SK-N-SH (cell line): Measurements from ENCODE around the gene HMOX1. TPM values are rescaled to one million over a fixed set of nuclear protein-coding genes. Genes with fewer than 3 reads are reported as not detected.

Experiments used
- CTCF ChIA-PET: fragments of 300-600, 350-600 bp; formaldehyde crosslinking; extraction: SDS; loops from one replicate; lab custom pipeline; 2021; lab: Yijun Ruan, JAX
- POLR2A ChIA-PET: fragments of 350-600 bp; sonication (Branson Sonifier 250); formaldehyde crosslinking; extraction: SDS; loops from one replicate; lab custom pipeline; 2020; ENCODE audit warnings: antibody characterized with exemption, inconsistent platforms; lab: Yijun Ruan, JAX
- DNase-seq: peaks from one replicate; pipeline ENCODE4 v3.0.0; 2012
- H2AFZ ChIP-seq: fragments of 200-600 bp; sonication (generic); 2 replicates; pipeline ENCODE4 v1.8.1; 2016; ENCODE audit warnings: antibody characterized with exemption, mild to moderate bottlenecking, low read depth
- H3F3A ChIP-seq: fragments of 200-600 bp; sonication (generic); replicated peaks from 2 replicates; pipeline ENCODE3; 2016; ENCODE audit warnings: antibody characterized with exemption, mild to moderate bottlenecking; ENCODE audit not compliant: insufficient read depth
- H3K27ac ChIP-seq, 2 experiments: fragments of 200-500 bp in 1 of 2; fragments of 200-600 bp in 1 of 2; sonication (Bioruptor generic) in 1 of 2; sonication (generic), shearing (Covaris generic) in 1 of 2; 2 replicates each; pipeline versions ENCODE4 v1.5.1 to v1.6.1; 2014 to 2016; ENCODE audit warnings: low read depth in 2 of 2, inconsistent platforms in 1 of 2, low read length in 1 of 2, mild to moderate bottlenecking in 1 of 2, mixed read lengths in 1 of 2
- H3K27me3 ChIP-seq: fragments of 200-600 bp; sonication (generic), shearing (Covaris generic); 2 replicates; pipeline ENCODE4 v1.6.1; 2016; ENCODE audit warnings: mixed run types; ENCODE audit not compliant: insufficient read depth
- H3K36me3 ChIP-seq, 2 experiments: fragments of 200-500 bp in 1 of 2; fragments of 200-600 bp in 1 of 2; sonication (Bioruptor generic) in 1 of 2; sonication (generic) in 1 of 2; replicated peaks in 1 of 2; 2 replicates each; pipeline versions ENCODE3 to v1.5.1; 2014 to 2016; ENCODE audit warnings: low read length in 1 of 2, mild to moderate bottlenecking in 1 of 2; ENCODE audit not compliant: insufficient read depth in 2 of 2, control insufficient read depth in 1 of 2
- H3K4me1 ChIP-seq, 2 experiments: fragments of 200-500 bp in 1 of 2; fragments of 200-600 bp in 1 of 2; sonication (Bioruptor generic) in 1 of 2; sonication (generic), shearing (Covaris generic) in 1 of 2; 2 replicates each; pipeline versions ENCODE4 v1.5.1 to v1.6.1; 2014 to 2016; ENCODE audit warnings: low read depth in 1 of 2, low read length in 1 of 2, mixed run types in 1 of 2; ENCODE audit not compliant: insufficient read depth in 2 of 2, control insufficient read depth in 1 of 2
- H3K4me2 ChIP-seq: fragments of 200-600 bp; sonication (generic), shearing (Covaris generic); 2 replicates; pipeline ENCODE4 v1.6.1; 2017; ENCODE audit warnings: mixed run types
- H3K4me3 ChIP-seq, 2 experiments: fragments of 200-500 bp in 1 of 2; fragments of 200-600 bp in 1 of 2; sonication (Bioruptor generic) in 1 of 2; sonication (generic), shearing (Covaris generic) in 1 of 2; 2 replicates each; pipeline versions ENCODE4 v1.5.1 to v1.8.1; 2014 to 2016; ENCODE audit warnings: low read depth in 2 of 2, inconsistent platforms in 1 of 2, low read length in 1 of 2, mild to moderate bottlenecking in 1 of 2, mixed read lengths in 1 of 2, moderate library complexity in 1 of 2
- H3K79me2 ChIP-seq: fragments of 200-600 bp; sonication (generic); 2 replicates; pipeline ENCODE4 v1.8.1; 2017; ENCODE audit warnings: mild to moderate bottlenecking; ENCODE audit not compliant: insufficient read depth
- H3K9ac ChIP-seq: fragments of 200-600 bp; sonication (generic); 2 replicates; pipeline ENCODE4 v1.6.1; 2017; ENCODE audit warnings: mixed run types
- H3K9me2 ChIP-seq: fragments of 200-600 bp; sonication (generic); 2 replicates; pipeline ENCODE4 v1.6.1; 2017; ENCODE audit warnings: mixed run types
- H3K9me3 ChIP-seq: fragments of 200-600 bp; sonication (generic); 2 replicates; pipeline ENCODE4 v1.6.1; 2017; ENCODE audit warnings: mixed run types, mild to moderate bottlenecking, moderate library complexity
- H4K20me1 ChIP-seq: fragments of 200-600 bp; sonication (generic); 2 replicates; pipeline ENCODE4 v1.6.1; 2017; ENCODE audit warnings: mild to moderate bottlenecking, mixed run types; ENCODE audit not compliant: insufficient read depth
- CHD2 ChIP-seq: fragments of 150-350 bp; IDR thresholded peaks from 2 replicates; pipeline ENCODE4 v1.6.1; 2018; ENCODE audit warnings: low read length; ENCODE audit not compliant: partially characterized antibody
- ELF1 ChIP-seq: IDR thresholded peaks from 2 replicates; pipeline ENCODE4 v1.4.0; 2012
- EP300 ChIP-seq, 2 experiments: IDR thresholded peaks; 2 replicates each; pipeline versions ENCODE4 v1.4.0 to v1.6.1; 2012; ENCODE audit warnings: borderline replicate concordance in 1 of 2, low read depth in 1 of 2, low read length in 1 of 2
- EZH2phosphoT487 ChIP-seq: fragments of 200-600 bp; sonication (generic); IDR thresholded peaks from 2 replicates; pipeline ENCODE4 v1.6.1; 2017; ENCODE audit warnings: low read depth, mixed run types, mild to moderate bottlenecking, antibody characterized with exemption, moderate library complexity, borderline replicate concordance
- FOXJ3 ChIP-seq: sonication (generic); formaldehyde crosslinking; IDR thresholded peaks from 2 replicates; pipeline ENCODE4 v1.5.1; 2020; ENCODE audit warnings: mild to moderate bottlenecking, missing genetic modification reagents
- FOXM1 ChIP-seq: IDR thresholded peaks from 2 replicates; pipeline ENCODE4 v1.4.0; 2012; ENCODE audit warnings: low read depth, mild to moderate bottlenecking
- GABPA ChIP-seq: IDR thresholded peaks from 2 replicates; pipeline ENCODE4 v1.4.0; 2012; ENCODE audit warnings: low read depth, mild to moderate bottlenecking
- JUND ChIP-seq: IDR thresholded peaks from 2 replicates; pipeline ENCODE4 v1.4.0; 2012
- MEF2A ChIP-seq: IDR thresholded peaks from 2 replicates; pipeline ENCODE4 v1.4.0; 2012; ENCODE audit warnings: low read depth, borderline replicate concordance
- MXI1 ChIP-seq: IDR thresholded peaks from 2 replicates; pipeline ENCODE4 v1.6.1; 2012; ENCODE audit warnings: mild to moderate bottlenecking, low read depth, low read length, improper control_type of control experiment
- NFIC ChIP-seq: IDR thresholded peaks from 2 replicates; pipeline ENCODE4 v1.4.0; 2012; ENCODE audit warnings: borderline replicate concordance
- POLR2AphosphoS5 ChIP-seq: IDR thresholded peaks from 2 replicates; pipeline ENCODE4 v1.6.1; 2012; ENCODE audit warnings: low read depth, low read length
- RAD21 ChIP-seq: IDR thresholded peaks from 2 replicates; pipeline ENCODE4 v1.6.1; 2012; ENCODE audit warnings: mild to moderate bottlenecking, low read length
- RCOR1 ChIP-seq: fragments of 150-350 bp; IDR thresholded peaks from 2 replicates; pipeline ENCODE4 v1.6.1; 2017; ENCODE audit warnings: antibody characterized with exemption, low read length
- SIN3A ChIP-seq: IDR thresholded peaks from 2 replicates; pipeline ENCODE4 v1.6.1; 2012; ENCODE audit warnings: low read depth, mild to moderate bottlenecking, low read length, moderate library complexity, borderline replicate concordance
- SMC3 ChIP-seq: IDR thresholded peaks from 2 replicates; pipeline ENCODE4 v1.6.1; 2012; ENCODE audit warnings: low read depth, low read length, improper control_type of control experiment
- TEAD4 ChIP-seq: IDR thresholded peaks from 2 replicates; pipeline ENCODE4 v1.4.0; 2012; ENCODE audit warnings: mild to moderate bottlenecking, borderline replicate concordance; ENCODE audit not compliant: insufficient read depth
- WGBS: methylation state at CpG from one replicate; pipeline ENCODE4 v1.1.6; 2017; ENCODE audit warnings: low lambda C conversion rate; 5-methylcytosine and 5-hydroxymethylcytosine counted together
- polyA plus RNA-seq, 3 experiments: library from polyadenylated mRNA; depleted of rRNA; stranded (reverse); fragments of >200 nt; gene quantifications; 2 replicates each; pipeline ENCODE4 v1.2.3, GENCODE V29; 2012
- TF ChIP-seq, protein P1 (sequence below): fragments of 150-350 bp; IDR thresholded peaks from 2 replicates; pipeline ENCODE4 v1.6.1; 2016; ENCODE audit warnings: mild to moderate bottlenecking, low read depth, low read length
- TF ChIP-seq, protein P2 (sequence below): fragments of 150-350 bp; IDR thresholded peaks from 2 replicates; pipeline ENCODE4 v1.6.1; 2017; ENCODE audit warnings: antibody characterized with exemption, low read length, low read depth, borderline replicate concordance
- TF ChIP-seq, protein P3 (sequence below): IDR thresholded peaks from 2 replicates; pipeline ENCODE4 v1.4.0; 2012; ENCODE audit warnings: low read depth, borderline replicate concordance
- TF ChIP-seq, protein P4 (sequence below): IDR thresholded peaks from 2 replicates; pipeline ENCODE4 v1.4.0; 2012; ENCODE audit warnings: low read depth

Gene HMOX1
- polyA plus RNA-seq, 1 of the 3 experiments (the other 2 are of a cell fraction), result 13.7 TPM

DNA sequence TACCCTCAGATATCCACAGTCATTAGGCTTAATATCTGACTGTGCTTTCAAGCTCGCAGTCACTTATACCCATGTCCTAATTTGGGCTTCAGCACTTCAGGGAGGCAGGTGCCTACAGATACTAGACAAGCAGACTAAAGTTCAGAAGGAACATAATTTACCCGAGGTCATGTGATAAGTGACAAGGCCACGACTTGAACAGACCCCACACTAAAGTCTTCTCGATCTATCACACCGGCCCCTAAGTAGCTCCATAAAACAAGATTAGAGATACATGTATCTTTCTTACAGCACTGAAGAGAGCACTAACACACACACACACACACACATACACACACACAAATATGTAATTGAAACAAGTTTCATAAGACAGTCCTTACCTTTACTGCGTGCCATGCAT is 48.6 kb upstream of the HMOX1 start:
- H2AFZ ChIP-seq, result no peak overlapping the region
- CTCF ChIA-PET, result interaction anchor here (1.7 kb wide), 1 partner anchor 101 kb away, joined by 3 read pairs; no protein-coding TSS in a partner anchor
- no peak for DNase-seq
- no peaks in the 10 kb centered on the region for H3K79me2 ChIP-seq
- H3K9me2 ChIP-seq, result no peaks in the 10 kb centered on the region
- peaks cover 5 to 22% of the 10 kb centered on the region in 2 experiments; a peak in 2 of 4 replicates for H3K4me1 ChIP-seq
- H3K9ac ChIP-seq, result no peak overlapping the region
- H3K9me3 ChIP-seq, result no peaks in the 10 kb centered on the region
- no peak for TF ChIP-seq JUND
- no peak for TF ChIP-seq SMC3
- no peak for TF ChIP-seq CHD2
- TF ChIP-seq, all 33 proteins: peak for 0
- peaks cover 6% of the 10 kb centered on the region for H3F3A ChIP-seq
- no peak overlapping the region for H3K27ac ChIP-seq
- no peak overlapping the region for H3K4me2 ChIP-seq
- no peak overlapping the region for H3K4me3 ChIP-seq
- WGBS, result 81% methylated on average over 6 of the region's 6 CpGs
- POLR2A ChIA-PET, result no interaction called here
- no peaks in the 10 kb centered on the region for H4K20me1 ChIP-seq
- H3K36me3 ChIP-seq, result peaks cover 17 to 37% of the 10 kb centered on the region in 2 experiments
- H3K27me3 ChIP-seq, result no peaks in the 10 kb centered on the region

DNA sequence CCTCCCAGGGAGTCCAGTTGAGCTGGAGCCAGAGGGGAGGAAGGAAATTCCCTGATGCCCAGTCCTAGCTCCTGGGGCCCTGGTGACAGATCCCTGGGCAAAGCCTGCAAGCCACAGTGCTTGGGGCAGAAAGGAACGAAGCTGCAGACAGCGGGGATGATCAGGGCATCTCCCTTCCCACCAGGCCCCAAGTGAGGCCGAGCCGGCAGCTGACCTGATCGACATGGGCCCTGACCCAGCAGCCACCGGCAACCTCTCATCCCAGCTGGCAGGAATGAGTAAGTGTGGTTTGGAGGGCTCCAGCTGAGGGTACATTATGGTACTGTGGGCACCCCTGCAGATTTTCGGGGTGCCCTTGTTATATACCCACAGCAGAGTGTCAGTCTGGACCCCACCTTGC is 47.7 kb upstream of the HMOX1 start:
- H3K9ac ChIP-seq, result no peak overlapping the region
- ChIA-PET POLR2A (no interaction called here), CTCF (interaction anchor here (1.9 kb wide), 1 partner anchor 17 kb away, joined by 4 read pairs; no protein-coding TSS in a partner anchor)
- H3K4me3 ChIP-seq, result no peak overlapping the region
- H3K27me3 ChIP-seq, result no peaks in the 10 kb centered on the region
- no peak overlapping the region for H3K4me2 ChIP-seq
- H4K20me1 ChIP-seq, result no peaks in the 10 kb centered on the region
- H3K36me3 ChIP-seq, result peaks cover 14 to 28% of the 10 kb centered on the region in 2 experiments
- H3F3A ChIP-seq, result peaks cover 6% of the 10 kb centered on the region
- no peak overlapping the region for H3K27ac ChIP-seq
- H3K9me2 ChIP-seq, result no peaks in the 10 kb centered on the region
- no peak overlapping the region for H2AFZ ChIP-seq
- H3K9me3 ChIP-seq, result no peaks in the 10 kb centered on the region
- H3K4me1 ChIP-seq, result peaks cover 5 to 22% of the 10 kb centered on the region in 2 experiments; a peak in 2 of 4 replicates
- 100% methylated on average over 6 of the region's 7 CpGs for WGBS
- DNase-seq, result no peak
- no peaks in the 10 kb centered on the region for H3K79me2 ChIP-seq
- TF ChIP-seq ELF1, result no peak
- no peak for TF ChIP-seq EZH2phosphoT487
- no peak for TF ChIP-seq MXI1
- TF ChIP-seq TEAD4, result no peak
- TF ChIP-seq JUND, result no peak
- TF ChIP-seq RAD21, result no peak
- TF ChIP-seq, protein P1, sequence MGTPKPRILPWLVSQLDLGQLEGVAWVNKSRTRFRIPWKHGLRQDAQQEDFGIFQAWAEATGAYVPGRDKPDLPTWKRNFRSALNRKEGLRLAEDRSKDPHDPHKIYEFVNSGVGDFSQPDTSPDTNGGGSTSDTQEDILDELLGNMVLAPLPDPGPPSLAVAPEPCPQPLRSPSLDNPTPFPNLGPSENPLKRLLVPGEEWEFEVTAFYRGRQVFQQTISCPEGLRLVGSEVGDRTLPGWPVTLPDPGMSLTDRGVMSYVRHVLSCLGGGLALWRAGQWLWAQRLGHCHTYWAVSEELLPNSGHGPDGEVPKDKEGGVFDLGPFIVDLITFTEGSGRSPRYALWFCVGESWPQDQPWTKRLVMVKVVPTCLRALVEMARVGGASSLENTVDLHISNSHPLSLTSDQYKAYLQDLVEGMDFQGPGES, result no peak
- TF ChIP-seq MEF2A, result no peak
- no peak for TF ChIP-seq FOXM1
- no peak for TF ChIP-seq POLR2AphosphoS5
- no peak for TF ChIP-seq RCOR1
- TF ChIP-seq, protein P2, sequence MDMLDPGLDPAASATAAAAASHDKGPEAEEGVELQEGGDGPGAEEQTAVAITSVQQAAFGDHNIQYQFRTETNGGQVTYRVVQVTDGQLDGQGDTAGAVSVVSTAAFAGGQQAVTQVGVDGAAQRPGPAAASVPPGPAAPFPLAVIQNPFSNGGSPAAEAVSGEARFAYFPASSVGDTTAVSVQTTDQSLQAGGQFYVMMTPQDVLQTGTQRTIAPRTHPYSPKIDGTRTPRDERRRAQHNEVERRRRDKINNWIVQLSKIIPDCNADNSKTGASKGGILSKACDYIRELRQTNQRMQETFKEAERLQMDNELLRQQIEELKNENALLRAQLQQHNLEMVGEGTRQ, result no peak
- TF ChIP-seq, protein P3, sequence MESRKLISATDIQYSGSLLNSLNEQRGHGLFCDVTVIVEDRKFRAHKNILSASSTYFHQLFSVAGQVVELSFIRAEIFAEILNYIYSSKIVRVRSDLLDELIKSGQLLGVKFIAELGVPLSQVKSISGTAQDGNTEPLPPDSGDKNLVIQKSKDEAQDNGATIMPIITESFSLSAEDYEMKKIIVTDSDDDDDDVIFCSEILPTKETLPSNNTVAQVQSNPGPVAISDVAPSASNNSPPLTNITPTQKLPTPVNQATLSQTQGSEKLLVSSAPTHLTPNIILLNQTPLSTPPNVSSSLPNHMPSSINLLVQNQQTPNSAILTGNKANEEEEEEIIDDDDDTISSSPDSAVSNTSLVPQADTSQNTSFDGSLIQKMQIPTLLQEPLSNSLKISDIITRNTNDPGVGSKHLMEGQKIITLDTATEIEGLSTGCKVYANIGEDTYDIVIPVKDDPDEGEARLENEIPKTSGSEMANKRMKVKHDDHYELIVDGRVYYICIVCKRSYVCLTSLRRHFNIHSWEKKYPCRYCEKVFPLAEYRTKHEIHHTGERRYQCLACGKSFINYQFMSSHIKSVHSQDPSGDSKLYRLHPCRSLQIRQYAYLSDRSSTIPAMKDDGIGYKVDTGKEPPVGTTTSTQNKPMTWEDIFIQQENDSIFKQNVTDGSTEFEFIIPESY, result no peak
- TF ChIP-seq FOXJ3 (CRISPR knock-in tag), result no peak
- no peak for TF ChIP-seq GABPA
- TF ChIP-seq, protein P4, sequence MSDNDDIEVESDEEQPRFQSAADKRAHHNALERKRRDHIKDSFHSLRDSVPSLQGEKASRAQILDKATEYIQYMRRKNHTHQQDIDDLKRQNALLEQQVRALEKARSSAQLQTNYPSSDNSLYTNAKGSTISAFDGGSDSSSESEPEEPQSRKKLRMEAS, result no peak
- TF ChIP-seq NFIC, result no peak
- no peak for TF ChIP-seq SIN3A
- TF ChIP-seq EP300 (IDR thresholded peaks at IDR 0.05; ENCODE audit: borderline replicate concordance in 1 of 2, low read depth in 1 of 2, low read length in 1 of 2), result no peak
